H9 (cell line): Measurements from ENCODE around the gene VEGFD. TPM values are rescaled to one million over a fixed set of nuclear protein-coding genes. Genes with fewer than 3 reads are reported as not detected.

Experiments used
- DNase-seq: peaks from one replicate; pipeline ENCODE4 v3.0.0-alpha.2; 2017
- H2AFZ ChIP-seq: one replicate; pipeline ENCODE4 v1.6.1; 2013; ENCODE audit warnings: mild to moderate bottlenecking, low read length, control low read depth, moderate library complexity
- H2AK5ac ChIP-seq: 2 replicates; pipeline ENCODE4 v1.6.1; 2013; ENCODE audit warnings: low read length, control low read depth, mixed read lengths; ENCODE audit not compliant: insufficient read length
- H2BK120ac ChIP-seq: one replicate; pipeline ENCODE4 v1.6.1; 2013; ENCODE audit warnings: low read depth, mild to moderate bottlenecking, low read length, control low read depth, inconsistent platforms; ENCODE audit not compliant: poor library complexity, severe bottlenecking
- H2BK12ac ChIP-seq: 2 replicates; pipeline ENCODE4 v1.6.1; 2013; ENCODE audit warnings: low read length, control low read depth, mixed read lengths, low read depth; ENCODE audit not compliant: insufficient read length
- H2BK15ac ChIP-seq: 2 replicates; pipeline ENCODE4 v1.6.1; 2013; ENCODE audit warnings: low read depth, low read length, control low read depth
- H2BK20ac ChIP-seq: one replicate; pipeline ENCODE4 v1.6.1; 2013; ENCODE audit warnings: low read depth, mild to moderate bottlenecking, low read length, control low read depth, inconsistent platforms; ENCODE audit not compliant: poor library complexity, severe bottlenecking
- H2BK5ac ChIP-seq: 2 replicates; pipeline ENCODE4 v1.6.1; 2013; ENCODE audit warnings: low read length, control low read depth, mixed read lengths; ENCODE audit not compliant: insufficient read length
- H3K14ac ChIP-seq: 2 replicates; pipeline ENCODE4 v1.6.1; 2013; ENCODE audit warnings: low read length, control low read depth; ENCODE audit not compliant: insufficient read depth
- H3K18ac ChIP-seq: 2 replicates; pipeline ENCODE4 v1.6.1; 2013; ENCODE audit warnings: low read depth, mild to moderate bottlenecking, mixed read lengths, low read length, control low read depth; ENCODE audit not compliant: insufficient read length
- H3K23ac ChIP-seq: 2 replicates; pipeline ENCODE4 v1.6.1; 2013; ENCODE audit warnings: low read length, control low read depth, mixed read lengths, low read depth; ENCODE audit not compliant: insufficient read length
- H3K23me2 ChIP-seq: 2 replicates; pipeline ENCODE4 v1.6.1; 2013; ENCODE audit warnings: low read depth, mild to moderate bottlenecking, mixed read lengths, low read length, control low read depth; ENCODE audit not compliant: insufficient read length, poor library complexity, severe bottlenecking
- H3K27ac ChIP-seq: 2 replicates; pipeline ENCODE4 v1.5.1; 2013; ENCODE audit warnings: low read length, control low read depth, mixed read lengths, low read depth; ENCODE audit not compliant: insufficient read length
- H3K27me3 ChIP-seq: 2 replicates; pipeline ENCODE4 v1.6.1; 2013; ENCODE audit warnings: low read length, control low read depth, inconsistent platforms; ENCODE audit not compliant: insufficient read depth
- H3K4ac ChIP-seq: 2 replicates; pipeline ENCODE4 v1.6.1; 2013; ENCODE audit warnings: low read depth, mild to moderate bottlenecking, control low read depth, inconsistent platforms, low read length, moderate library complexity
- H3K4me1 ChIP-seq: 2 replicates; pipeline ENCODE4 v1.6.1; 2013; ENCODE audit warnings: low read length, control low read depth, inconsistent platforms; ENCODE audit not compliant: insufficient read depth
- H3K4me2 ChIP-seq: 2 replicates; pipeline ENCODE4 v1.6.1; 2013; ENCODE audit warnings: low read length, control low read depth, mixed read lengths; ENCODE audit not compliant: insufficient read length, insufficient read depth
- H3K56ac ChIP-seq: 2 replicates; pipeline ENCODE4 v1.6.1; 2013; ENCODE audit warnings: low read depth, mild to moderate bottlenecking, mixed read lengths, low read length, control low read depth; ENCODE audit not compliant: insufficient read length
- H3K79me1 ChIP-seq: 2 replicates; pipeline ENCODE4 v1.6.1; 2013; ENCODE audit warnings: low read depth, mild to moderate bottlenecking, moderate library complexity, low read length, control low read depth, inconsistent platforms; ENCODE audit not compliant: insufficient read depth, poor library complexity, severe bottlenecking
- H3K79me2 ChIP-seq: 2 replicates; pipeline ENCODE4 v1.6.1; 2013; ENCODE audit warnings: low read length, control low read depth, inconsistent platforms; ENCODE audit not compliant: insufficient read depth
- H3K9ac ChIP-seq: 2 replicates; pipeline ENCODE4 v1.6.1; 2013; ENCODE audit warnings: low read length, control low read depth, mixed read lengths; ENCODE audit not compliant: insufficient read length; ENCODE audit errors: extremely low read depth
- H3K9me3 ChIP-seq: one replicate; pipeline ENCODE4 v1.6.1; 2013; ENCODE audit warnings: low read depth, low read length, inconsistent platforms; ENCODE audit not compliant: control insufficient read depth
- H3T11ph ChIP-seq: one replicate; pipeline ENCODE4 v1.6.1; 2013; ENCODE audit warnings: mild to moderate bottlenecking, low read length, control low read depth, inconsistent platforms
- H4K20me1 ChIP-seq: one replicate; pipeline ENCODE4 v1.6.1; 2013; ENCODE audit not compliant: control insufficient read depth, insufficient read length, insufficient read depth
- H4K5ac ChIP-seq: 2 replicates; pipeline ENCODE4 v1.6.1; 2013; ENCODE audit warnings: low read depth, mild to moderate bottlenecking, mixed read lengths, low read length, control low read depth; ENCODE audit not compliant: insufficient read length
- H4K8ac ChIP-seq: replicated peaks from 2 replicates; pipeline ENCODE4 v1.6.1; 2013; ENCODE audit warnings: low read length, control low read depth, mixed read lengths, low read depth; ENCODE audit not compliant: insufficient read length
- H4K91ac ChIP-seq: 2 replicates; pipeline ENCODE4 v1.6.1; 2013; ENCODE audit warnings: low read depth, mild to moderate bottlenecking, moderate library complexity, mixed read lengths, low read length, control low read depth; ENCODE audit not compliant: insufficient read length
- H3K27ac Mint-ChIP-seq, 3 experiments: 2 replicates in 2 of 3; 3 replicates in 1 of 3; pipeline ENCODE4 v1.8.0; 2020 to 2021; ENCODE audit warnings: mixed read lengths in 3 of 3, mild to moderate bottlenecking in 1 of 3, moderate library complexity in 1 of 3
- H3K27me3 Mint-ChIP-seq: 2 replicates; pipeline ENCODE4 v1.8.0; 2021; ENCODE audit warnings: low read depth, mild to moderate bottlenecking, moderate library complexity, mixed read lengths
- H3K36me3 Mint-ChIP-seq, 3 experiments: 2 replicates in 2 of 3; 3 replicates in 1 of 3; pipeline ENCODE4 v1.8.0; 2020 to 2021; ENCODE audit warnings: low read depth in 3 of 3, mixed read lengths in 3 of 3; ENCODE audit not compliant: insufficient read depth in 1 of 3
- H3K4me1 Mint-ChIP-seq, 2 experiments: 2 replicates each; pipeline ENCODE4 v1.8.0; 2020; ENCODE audit warnings: mixed read lengths in 2 of 2
- H3K4me3 Mint-ChIP-seq, 2 experiments: 2 replicates in 1 of 2; 3 replicates in 1 of 2; pipeline ENCODE4 v1.8.0; 2020 to 2021; ENCODE audit warnings: mild to moderate bottlenecking in 2 of 2, mixed read lengths in 2 of 2, moderate library complexity in 1 of 2
- H3K9me3 Mint-ChIP-seq, 2 experiments: 2 replicates in 1 of 2; 3 replicates in 1 of 2; pipeline ENCODE4 v1.8.0; 2020; ENCODE audit warnings: mild to moderate bottlenecking in 2 of 2, mixed read lengths in 2 of 2, moderate library complexity in 1 of 2
- CTCF ChIP-seq: fragments of 200-600 bp; sonication (generic); conservative IDR thresholded peaks from 3 replicates; pipeline ENCODE4 v1.8.0; 2021; ENCODE audit warnings: antibody characterized with exemption, mild to moderate bottlenecking
- WGBS: extraction: QIAGEN DNeasy Blood & Tissue Kit; methylation state at CpG from one replicate; pipeline ENCODE4 v1.1.7; 2013; ENCODE audit warnings: missing lambda C conversion rate, low lambda C conversion rate, mixed read lengths; ENCODE audit not compliant: insufficient read length; ENCODE audit errors: extremely low coverage; 5-methylcytosine and 5-hydroxymethylcytosine counted together
- total RNA-seq: library from RNA; stranded (reverse); gene quantifications from 2 replicates; pipeline ENCODE4 v1.2.1, GENCODE V29; 2021

VEGFD gene
- total RNA-seq, 1 experiment from 2014 or later: 0.11 TPM

- Histone ChIP-seq H3K4me2 (no peak overlapping the region), H4K20me1 (no peaks in the 10 kb centered on the region), H3K56ac (no peak overlapping the region), H3K9me3 (no peaks in the 10 kb centered on the region), H4K91ac (no peak overlapping the region), H3K79me2 (no peaks in the 10 kb centered on the region), H3K23me2 (no peaks in the 10 kb centered on the region), H3K9ac (no peak overlapping the region), H3K4me1 (no peaks in the 10 kb centered on the region), H3K14ac (no peak overlapping the region), H2BK20ac (no peak overlapping the region), H3K18ac (no peak overlapping the region), H3K23ac (no peak overlapping the region), H4K5ac (no peak overlapping the region), H3K27ac (no peak overlapping the region), H3K27me3 (no peaks in the 10 kb centered on the region), H2BK15ac (no peak overlapping the region), H4K8ac (no peak overlapping the region), H2BK12ac (no peak overlapping the region), H2BK120ac (no peak overlapping the region), H2AK5ac (no peak overlapping the region), H3K4ac (no peak overlapping the region), H2AFZ (no peak overlapping the region), H3T11ph (no peak overlapping the region), H3K79me1 (no peaks in the 10 kb centered on the region), H2BK5ac (no peak overlapping the region)
- WGBS: no CpG with 5 or more reads among the region's 4 CpGs
- no peak for DNase-seq
- H3K9me3 Mint-ChIP-seq: peaks cover 3 to 12% of the 10 kb centered on the region in 2 experiments; a peak in 1 of 5 replicates
- TF ChIP-seq CTCF: no peak
- H3K27me3 Mint-ChIP-seq: no peaks in the 10 kb centered on the region
- no peaks in the 10 kb centered on the region for H3K4me1 Mint-ChIP-seq
- no peak overlapping the region for H3K4me3 Mint-ChIP-seq
- H3K36me3 Mint-ChIP-seq: peaks cover 0 to 34% (median 17%) of the 10 kb centered on the region in 3 experiments; a peak in 5 of 7 replicates
- H3K27ac Mint-ChIP-seq: no peak overlapping the region
Measured at GRCh38 chrX:15319075-15319474, 65.1 kb downstream of the VEGFD start.
